H1 (cell line): Measurements from ENCODE around the gene SLC12A7. TPM values are rescaled to one million over a fixed set of nuclear protein-coding genes. Genes with fewer than 3 reads are reported as not detected.

Experiments
- CTCF ChIA-PET: fragments of 300-600 bp; sonication (Branson Sonifier 250); formaldehyde crosslinking; loops from one replicate; lab custom pipeline; 2021; ENCODE audit not compliant: partially characterized antibody; lab: Charles Lee
- POLR2A ChIA-PET: fragments of 300-600 bp; sonication (Branson Sonifier 250); formaldehyde crosslinking; loops from one replicate; lab custom pipeline; 2021; ENCODE audit warnings: inconsistent platforms; ENCODE audit not compliant: partially characterized antibody; lab: Charles Lee
- DNase-seq, 2 experiments: peaks; one replicate each; pipeline versions ENCODE4 v3.0.0 to v3.0.0-alpha.2; 2010 to 2022; ENCODE audit warnings: low spot score in 2 of 2, low read depth in 1 of 2, mixed read lengths in 1 of 2
- FAIRE-seq: peaks from 2 replicates; lab custom pipeline; 2011; peaks lifted over from hg19 to GRCh38; lab: Jason Lieb, UNC
- H2AFZ ChIP-seq: 2 replicates; pipeline ENCODE4 v1.8.1; 2012; ENCODE audit warnings: low read length, inconsistent platforms
- H2AK5ac ChIP-seq: 2 replicates; pipeline ENCODE4 v1.6.1; 2013; ENCODE audit warnings: low read depth, low read length
- H2BK120ac ChIP-seq: replicated peaks from 2 replicates; pipeline ENCODE3; 2013; ENCODE audit warnings: low read depth, low read length, inconsistent platforms
- H2BK12ac ChIP-seq: 2 replicates; pipeline ENCODE4 v1.6.1; 2013; ENCODE audit warnings: low read depth, low read length
- H2BK15ac ChIP-seq: 2 replicates; pipeline ENCODE4 v1.6.1; 2013; ENCODE audit warnings: low read length
- H2BK20ac ChIP-seq: 2 replicates; pipeline ENCODE4 v1.6.1; 2013; ENCODE audit warnings: low read length
- H2BK5ac ChIP-seq: 2 replicates; pipeline ENCODE4 v1.6.1; 2013; ENCODE audit warnings: low read depth, low read length
- H3K14ac ChIP-seq: 2 replicates; pipeline ENCODE4 v1.6.1; 2013; ENCODE audit warnings: inconsistent platforms; ENCODE audit not compliant: insufficient read length
- H3K18ac ChIP-seq: 2 replicates; pipeline ENCODE4 v1.6.1; 2013; ENCODE audit warnings: low read length; ENCODE audit errors: extremely low read depth
- H3K23ac ChIP-seq: 2 replicates; pipeline ENCODE4 v1.6.1; 2013; ENCODE audit warnings: inconsistent platforms; ENCODE audit not compliant: insufficient read length
- H3K23me2 ChIP-seq: 2 replicates; pipeline ENCODE4 v1.6.1; 2013; ENCODE audit warnings: low read depth, low read length
- H3K27ac ChIP-seq: 2 replicates; pipeline ENCODE4 v1.6.1; 2011; ENCODE audit warnings: low read depth, low read length, inconsistent platforms
- H3K27me3 ChIP-seq, 4 experiments: replicated peaks in 1 of 4; 1 replicate in 1 of 4; 2 replicates in 3 of 4; pipeline versions ENCODE4 v1.6.1 to v1.8.1; 2011 to 2013; ENCODE audit warnings: low read length in 3 of 4, mild to moderate bottlenecking in 3 of 4, inconsistent platforms in 2 of 4, mixed read lengths in 2 of 4, moderate library complexity in 1 of 4; ENCODE audit not compliant: control insufficient read depth in 3 of 4, insufficient read depth in 3 of 4; ENCODE audit errors: extremely low read depth in 1 of 4
- H3K36me3 ChIP-seq, 4 experiments: 2 replicates each; pipeline versions ENCODE4 v1.6.1 to v1.8.1; 2011 to 2013; ENCODE audit warnings: mild to moderate bottlenecking in 4 of 4, low read length in 3 of 4, moderate library complexity in 2 of 4, control low read depth in 1 of 4, inconsistent platforms in 1 of 4; ENCODE audit not compliant: insufficient read depth in 4 of 4, control insufficient read depth in 2 of 4
- H3K4ac ChIP-seq: replicated peaks from 2 replicates; pipeline ENCODE3; 2013; ENCODE audit warnings: low read length, low read depth, mixed read lengths, inconsistent platforms; ENCODE audit not compliant: insufficient read length
- H3K4me1 ChIP-seq, 4 experiments: replicated peaks in 1 of 4; 1 replicate in 1 of 4; 2 replicates in 3 of 4; pipeline versions ENCODE4 v1.6.1 to v1.8.1; 2011 to 2013; ENCODE audit warnings: low read length in 3 of 4, inconsistent platforms in 2 of 4, mixed read lengths in 1 of 4; ENCODE audit not compliant: insufficient read depth in 4 of 4, control insufficient read depth in 3 of 4
- H3K4me2 ChIP-seq, 2 experiments: 2 replicates each; pipeline versions ENCODE4 v1.6.1 to v1.8.1; 2011 to 2013; ENCODE audit warnings: low read depth in 2 of 2, low read length in 2 of 2, control low read depth in 1 of 2, inconsistent platforms in 1 of 2, mild to moderate bottlenecking in 1 of 2; ENCODE audit not compliant: insufficient read depth in 1 of 2
- H3K4me3 ChIP-seq, 4 experiments: fragments of 200-600, 300-600 bp in 1 of 4; sonication (generic), shearing (Covaris generic), sonication (Bioruptor Twin) in 1 of 4; 2 replicates each; pipeline versions ENCODE4 v1.5.1 to v1.8.1; 2011 to 2016; ENCODE audit warnings: low read length in 4 of 4, low read depth in 3 of 4, control low read depth in 2 of 4, inconsistent platforms in 2 of 4, mild to moderate bottlenecking in 2 of 4, mixed read lengths in 1 of 4, moderate library complexity in 1 of 4; ENCODE audit not compliant: insufficient read depth in 2 of 4; ENCODE audit errors: extremely low read depth in 1 of 4
- H3K56ac ChIP-seq: replicated peaks from 2 replicates; pipeline ENCODE3; 2013; ENCODE audit warnings: low read depth, mild to moderate bottlenecking, mixed read lengths, low read length, inconsistent platforms; ENCODE audit not compliant: insufficient read length
- H3K79me1 ChIP-seq: 2 replicates; pipeline ENCODE4 v1.6.1; 2013; ENCODE audit warnings: low read depth, low read length, control low read depth
- H3K79me2 ChIP-seq, 2 experiments: 2 replicates each; pipeline versions ENCODE4 v1.6.1 to v1.8.1; 2012 to 2013; ENCODE audit warnings: low read length in 2 of 2, mild to moderate bottlenecking in 2 of 2, inconsistent platforms in 1 of 2; ENCODE audit not compliant: insufficient read depth in 2 of 2, control insufficient read depth in 1 of 2
- H3K9ac ChIP-seq, 4 experiments: replicated peaks in 1 of 4; 1 replicate in 1 of 4; 2 replicates in 3 of 4; pipeline versions ENCODE4 v1.6.1 to v1.8.1; 2011 to 2013; ENCODE audit warnings: low read depth in 3 of 4, low read length in 3 of 4, control low read depth in 2 of 4, mild to moderate bottlenecking in 2 of 4, moderate library complexity in 2 of 4, inconsistent platforms in 1 of 4; ENCODE audit errors: extremely low read depth in 1 of 4
- H3K9me3 ChIP-seq, 2 experiments: 2 replicates each; pipeline versions ENCODE4 v1.6.1 to v1.8.1; 2012 to 2013; ENCODE audit warnings: mild to moderate bottlenecking in 2 of 2, moderate library complexity in 2 of 2, control low read depth in 1 of 2, inconsistent platforms in 1 of 2, low read depth in 1 of 2, low read length in 1 of 2, mixed read lengths in 1 of 2; ENCODE audit not compliant: insufficient read depth in 2 of 2
- H4K20me1 ChIP-seq, 2 experiments: replicated peaks in 1 of 2; 2 replicates each; pipeline versions ENCODE3 to v1.8.1; 2011 to 2013; ENCODE audit warnings: inconsistent platforms in 2 of 2, low read length in 2 of 2, mild to moderate bottlenecking in 1 of 2; ENCODE audit not compliant: insufficient read depth in 2 of 2, control insufficient read depth in 1 of 2
- H4K5ac ChIP-seq: 2 replicates; pipeline ENCODE4 v1.6.1; 2013; ENCODE audit warnings: low read length, low read depth, mixed read lengths, inconsistent platforms; ENCODE audit not compliant: insufficient read length
- H4K8ac ChIP-seq: 2 replicates; pipeline ENCODE4 v1.8.0; 2013; ENCODE audit warnings: mild to moderate bottlenecking, moderate library complexity, low read length, inconsistent platforms; ENCODE audit not compliant: insufficient read depth; ENCODE audit errors: extremely low read depth
- H4K91ac ChIP-seq: replicated peaks from 2 replicates; pipeline ENCODE3; 2013; ENCODE audit warnings: low read length, mixed read lengths, inconsistent platforms; ENCODE audit not compliant: insufficient read length
- CBX8 ChIP-seq: fragments of 300-800, 300-1000 bp; sonication (generic); IDR thresholded peaks from 2 replicates; pipeline ENCODE4 v1.7.1; 2016; ENCODE audit warnings: low read depth, low read length, borderline replicate concordance
- JUND ChIP-seq: IDR thresholded peaks from 2 replicates; pipeline ENCODE4 v1.6.1; 2011; ENCODE audit warnings: mild to moderate bottlenecking, improper control_type of control experiment, low read length
- MAFK ChIP-seq: IDR thresholded peaks from 2 replicates; pipeline ENCODE4 v1.6.1; 2012; ENCODE audit warnings: low read depth, mild to moderate bottlenecking, improper control_type of control experiment, low read length
- NRF1 ChIP-seq: IDR thresholded peaks from 2 replicates; pipeline ENCODE4 v1.6.1; 2011; ENCODE audit warnings: mild to moderate bottlenecking, low read depth, low read length, improper control_type of control experiment
- PHF8 ChIP-seq: fragments of 200-600 bp; sonication (generic); conservative IDR thresholded peaks from 2 replicates; pipeline ENCODE4 v1.7.1; 2012; ENCODE audit warnings: low read depth, mild to moderate bottlenecking, inconsistent platforms, low read length, moderate library complexity
- POLR2A ChIP-seq, 2 experiments: IDR thresholded peaks; 1 replicate in 1 of 2; 2 replicates in 1 of 2; pipeline ENCODE4 v1.6.1; 2011; ENCODE audit warnings: low read depth in 2 of 2, low read length in 2 of 2, mild to moderate bottlenecking in 2 of 2; ENCODE audit errors: control extremely low read depth in 1 of 2
- RAD21 ChIP-seq, 2 experiments: IDR thresholded peaks in 1 of 2; conservative IDR thresholded peaks in 1 of 2; 2 replicates each; pipeline ENCODE4 v1.6.1; 2011; ENCODE audit warnings: low read depth in 2 of 2, low read length in 2 of 2, improper control_type of control experiment in 1 of 2, inconsistent platforms in 1 of 2, mild to moderate bottlenecking in 1 of 2, moderate library complexity in 1 of 2
- SP1 ChIP-seq: IDR thresholded peaks from 2 replicates; pipeline ENCODE4 v1.6.1; 2011; ENCODE audit warnings: low read depth, low read length
- SRF ChIP-seq: IDR thresholded peaks from 2 replicates; pipeline ENCODE4 v1.6.1; 2011; ENCODE audit warnings: mild to moderate bottlenecking, low read depth, low read length, moderate library complexity
- SUZ12 ChIP-seq: fragments of 200-600 bp; sonication (generic); IDR thresholded peaks from 2 replicates; pipeline ENCODE4 v1.6.1; 2012; ENCODE audit warnings: mild to moderate bottlenecking, inconsistent platforms, low read length, moderate library complexity, mixed read lengths
- TAF7 ChIP-seq: optimal IDR thresholded peaks from 2 replicates; pipeline ENCODE3; 2011; ENCODE audit warnings: low read depth, mild to moderate bottlenecking, inconsistent platforms, low read length, moderate library complexity, borderline replicate concordance
- ZNF274 ChIP-seq: IDR thresholded peaks from 2 replicates; pipeline ENCODE4 v1.7.0; 2012; ENCODE audit warnings: low read length, borderline replicate concordance; ENCODE audit errors: extremely low read depth
- WGBS, 2 experiments: shearing (Covaris generic) in 1 of 2; methylation state at CpG; one replicate each; pipeline versions ENCODE4 v1.1.6 to v1.1.7; 2013 to 2015; ENCODE audit warnings: low lambda C conversion rate in 2 of 2, mixed read lengths in 2 of 2, inconsistent platforms in 1 of 2, low coverage in 1 of 2, missing lambda C conversion rate in 1 of 2; ENCODE audit not compliant: insufficient replicate concordance in 2 of 2, insufficient coverage in 1 of 2, insufficient read length in 1 of 2; ENCODE audit errors: extremely low coverage in 1 of 2, missing lambda C conversion rate in 1 of 2; 5-methylcytosine and 5-hydroxymethylcytosine counted together
- polyA plus RNA-seq, 7 experiments: library from polyadenylated mRNA; depleted of rRNA in 3 of 7; stranded (reverse) in 5 of 7; unstranded in 2 of 7; fragments of >200 nt in 5 of 7; fragments of 200-250 nt in 2 of 7; gene quantifications; 1 replicate in 5 of 7; 2 replicates in 1 of 7; 4 replicates in 1 of 7; pipeline versions ENCODE4 v1.2.1 to v1.2.3, GENCODE V29; 2011 to 2013; ENCODE audit warnings: missing spikeins in 2 of 7, mixed read lengths in 2 of 7
- total RNA-seq: library from RNA; stranded (reverse); fragmentation: NEBNext Ultra II Directional; extraction: Animal tissue kit (Norgen Biotek cat#: 25700); gene quantifications from 2 replicates; pipeline ENCODE4 v1.2.1, GENCODE V29; 2021
- TF ChIP-seq, protein P1 (sequence below): IDR thresholded peaks from 2 replicates; pipeline ENCODE4 v1.6.1; 2012; ENCODE audit warnings: inconsistent platforms

SLC12A7 gene
- total and polyA plus RNA-seq, 2 of the 8 experiments (the other 6 are each of a cell fraction or from before 2014, with no cell fraction given): 23.5 to 39.7 TPM

- Histone ChIP-seq H4K91ac (no peak overlapping the region), H3K23ac (no peak overlapping the region), H3K4me2 (no peak overlapping the region), H3K79me2 (no peaks in the 10 kb centered on the region), H2BK20ac (no peak overlapping the region), H4K5ac (no peak overlapping the region), H3K56ac (no peak overlapping the region), H4K8ac (no peak overlapping the region), H3K4me1 (no peaks in the 10 kb centered on the region; a peak in 1 of 7 replicates), H3K4me3 (no peak overlapping the region), H3K9me3 (peaks cover 10 to 12% of the 10 kb centered on the region in 2 experiments; a peak in 3 of 4 replicates), H3K79me1 (no peaks in the 10 kb centered on the region), H3K9ac (no peak overlapping the region), H2BK120ac (no peak overlapping the region), H3K18ac (no peak overlapping the region), H3K4ac (no peak overlapping the region), H2AFZ (no peak overlapping the region), H3K14ac (no peak overlapping the region), H2BK15ac (no peak overlapping the region), H2BK12ac (no peak overlapping the region), H3K36me3 (no peaks in the 10 kb centered on the region), H2AK5ac (no peak overlapping the region), H3K23me2 (peaks cover 5% of the 10 kb centered on the region; the same call in 1 of the 2 replicates), H4K20me1 (peaks cover 0 to 4% of the 10 kb centered on the region in 2 experiments), H3K27ac (no peak overlapping the region), H2BK5ac (no peak overlapping the region; the same call in 1 of the 2 replicates), H3K27me3 (no peaks in the 10 kb centered on the region)
- CTCF ChIA-PET: interaction anchor here (1.2 to 1.5 kb wide), 2 partner anchors 17 to 132 kb away, joined by 3 to 4 read pairs; no protein-coding TSS in a partner anchor
- DNase-seq (no peak), FAIRE-seq (no peak)
- 90% methylated on average over 20 of the region's 22 CpGs; no CpG with 5 or more reads in 1 of the 2 experiments for WGBS, 2 experiments
- POLR2A ChIA-PET: no interaction called here
- TF ChIP-seq NRF1 (no peak), PHF8 (no peak), JUND (no peak), TAF7 (no peak), SRF (no peak), RAD21 (IDR thresholded peaks at IDR 0.05 in 1 of 2, conservative IDR thresholded peaks at IDR 0.05 in 1 of 2; ENCODE audit: low read depth in 2 of 2, low read length in 2 of 2) (no peak), SUZ12 (no peak), ZNF274 (no peak), MAFK (no peak), POLR2A (IDR thresholded peaks at IDR 0.05; ENCODE audit: control extremely low read depth in 1 of 2, low read depth in 2 of 2, low read length in 2 of 2) (no peak), SP1 (no peak), CBX8 (no peak)
- TF ChIP-seq, protein P1, sequence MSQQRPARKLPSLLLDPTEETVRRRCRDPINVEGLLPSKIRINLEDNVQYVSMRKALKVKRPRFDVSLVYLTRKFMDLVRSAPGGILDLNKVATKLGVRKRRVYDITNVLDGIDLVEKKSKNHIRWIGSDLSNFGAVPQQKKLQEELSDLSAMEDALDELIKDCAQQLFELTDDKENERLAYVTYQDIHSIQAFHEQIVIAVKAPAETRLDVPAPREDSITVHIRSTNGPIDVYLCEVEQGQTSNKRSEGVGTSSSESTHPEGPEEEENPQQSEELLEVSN: no peak
These were observed 75.2 kb downstream of the SLC12A7 start for GRCh38 chr5:1036504-1037122.
